Stimulated activated naive CD8-positive, alpha-beta T cell treated with anti-CD3 and anti-CD28 coated beads, Interleukin-15, Interleukin-2, amounts not matched to agents 100 ng/mL and 50 ng/mL, for 24 hours (primary cell): ENCODE results near the gene UGT2B10.
"Not testable (repeated sequence)": the region's sequence is repeated elsewhere in the genome, so short reads cannot be mapped to it uniquely, and the experiment has no call there.

Experiments used
- H3K27ac Mint-ChIP-seq: one replicate; pipeline ENCODE4 v1.8.0; 2021; ENCODE audit warnings: mild to moderate bottlenecking, mixed read lengths
- H3K27me3 Mint-ChIP-seq: one replicate; pipeline ENCODE4 v1.8.0; 2021; ENCODE audit warnings: mixed read lengths
- H3K36me3 Mint-ChIP-seq: one replicate; pipeline ENCODE4 v1.8.0; 2021; ENCODE audit warnings: low read depth, mixed read lengths
- H3K4me1 Mint-ChIP-seq: one replicate; pipeline ENCODE4 v1.8.0; 2021; ENCODE audit warnings: low read depth, mixed read lengths
- H3K4me3 Mint-ChIP-seq: one replicate; pipeline ENCODE4 v1.8.0; 2021; ENCODE audit warnings: mild to moderate bottlenecking, mixed read lengths
- H3K9me3 Mint-ChIP-seq: one replicate; pipeline ENCODE4 v1.8.0; 2021; ENCODE audit warnings: mixed read lengths

The UGT2B10 gene

GRCh38 chr4:68815617-68816409, at the start of gene UGT2B10:
UGT2B10 (plus strand) TSS chr4:68815994; CDS start chr4:68816020, 26 bp downstream.
- H3K27me3 Mint-ChIP-seq, H3K36me3 Mint-ChIP-seq, H3K27ac Mint-ChIP-seq, H3K9me3 Mint-ChIP-seq, H3K4me3 Mint-ChIP-seq, H3K4me1 Mint-ChIP-seq: not testable (repeated sequence)

- H3K27ac Mint-ChIP-seq, H3K27me3 Mint-ChIP-seq, H3K36me3 Mint-ChIP-seq, H3K4me1 Mint-ChIP-seq, H3K4me3 Mint-ChIP-seq, H3K9me3 Mint-ChIP-seq: not testable (repeated sequence)
Measured at GRCh38 chr4:68771836-68772235, 44.0 kb upstream of the UGT2B10 start.

GRCh38 chr4:68773699-68774098, 42.1 kb upstream of the UGT2B10 start:
- Mint-ChIP-seq H3K27ac (no peak overlapping the region), H3K36me3 (no peaks in the 10 kb centered on the region), H3K4me3 (no peak overlapping the region), H3K27me3 (peaks cover 4% of the 10 kb centered on the region), H3K9me3 (no peaks in the 10 kb centered on the region), H3K4me1 (no peaks in the 10 kb centered on the region)

GRCh38 chr4:68780232-68780631, 35.6 kb upstream of the UGT2B10 start:
- Mint-ChIP-seq H3K36me3 (no peaks in the 10 kb centered on the region), H3K27ac (no peak overlapping the region), H3K4me3 (no peak overlapping the region), H3K27me3 (peaks cover 7% of the 10 kb centered on the region), H3K4me1 (no peaks in the 10 kb centered on the region), H3K9me3 (peaks cover 28% of the 10 kb centered on the region)

- H3K9me3 Mint-ChIP-seq = no peaks in the 10 kb centered on the region
- H3K4me3 Mint-ChIP-seq = no peak overlapping the region
- no peaks in the 10 kb centered on the region for H3K4me1 Mint-ChIP-seq
- no peaks in the 10 kb centered on the region for H3K27me3 Mint-ChIP-seq
- H3K27ac Mint-ChIP-seq = no peak overlapping the region
- H3K36me3 Mint-ChIP-seq = no peaks in the 10 kb centered on the region
Measured at GRCh38 chr4:68797048-68797447, 18.7 kb upstream of the UGT2B10 start.

- H3K4me1 Mint-ChIP-seq = no peaks in the 10 kb centered on the region
- H3K4me3 Mint-ChIP-seq = no peak overlapping the region
- H3K27me3 Mint-ChIP-seq = no peaks in the 10 kb centered on the region
- no peaks in the 10 kb centered on the region for H3K9me3 Mint-ChIP-seq
- no peak overlapping the region for H3K27ac Mint-ChIP-seq
- no peaks in the 10 kb centered on the region for H3K36me3 Mint-ChIP-seq
Measured at GRCh38 chr4:68797618-68798017, 18.2 kb upstream of the UGT2B10 start.

- H3K9me3 Mint-ChIP-seq = peaks cover 6% of the 10 kb centered on the region
- no peaks in the 10 kb centered on the region for H3K36me3 Mint-ChIP-seq
- H3K27ac Mint-ChIP-seq = no peak overlapping the region
- no peak overlapping the region for H3K4me3 Mint-ChIP-seq
- H3K4me1 Mint-ChIP-seq = no peaks in the 10 kb centered on the region
- H3K27me3 Mint-ChIP-seq = no peaks in the 10 kb centered on the region
Measured at GRCh38 chr4:68803013-68803412, 12.8 kb upstream of the UGT2B10 start.

GRCh38 chr4:68808060-68808459, 7.7 kb upstream of the UGT2B10 start:
- no peaks in the 10 kb centered on the region for H3K4me1 Mint-ChIP-seq
- H3K4me3 Mint-ChIP-seq = no peak overlapping the region
- H3K27ac Mint-ChIP-seq = no peak overlapping the region
- H3K36me3 Mint-ChIP-seq = no peaks in the 10 kb centered on the region
- H3K27me3 Mint-ChIP-seq = no peaks in the 10 kb centered on the region
- peaks cover 6% of the 10 kb centered on the region for H3K9me3 Mint-ChIP-seq

- Mint-ChIP-seq H3K4me3 (no peak overlapping the region), H3K9me3 (peaks cover 6% of the 10 kb centered on the region), H3K4me1 (no peaks in the 10 kb centered on the region), H3K27me3 (no peaks in the 10 kb centered on the region), H3K36me3 (no peaks in the 10 kb centered on the region), H3K27ac (no peak overlapping the region)
Measured at GRCh38 chr4:68810919-68811318, 4.9 kb upstream of the UGT2B10 start.

- H3K9me3 Mint-ChIP-seq, H3K27ac Mint-ChIP-seq, H3K4me1 Mint-ChIP-seq, H3K36me3 Mint-ChIP-seq, H3K27me3 Mint-ChIP-seq, H3K4me3 Mint-ChIP-seq: not testable (repeated sequence)
Measured at GRCh38 chr4:68816410-68817265, 844 bp downstream of the UGT2B10 start.

- H3K9me3 Mint-ChIP-seq = no peaks in the 10 kb centered on the region
- H3K27ac Mint-ChIP-seq = no peak overlapping the region
- H3K4me3 Mint-ChIP-seq = no peak overlapping the region
- H3K36me3 Mint-ChIP-seq = no peaks in the 10 kb centered on the region
- no peaks in the 10 kb centered on the region for H3K4me1 Mint-ChIP-seq
- H3K27me3 Mint-ChIP-seq = no peaks in the 10 kb centered on the region
Measured at GRCh38 chr4:68817386-68817785, 1.6 kb downstream of the UGT2B10 start.

GRCh38 chr4:68818030-68818462, 2.3 kb downstream of the UGT2B10 start:
- H3K4me1 Mint-ChIP-seq = not testable (repeated sequence)

GRCh38 chr4:68831642-68832041, 15.8 kb downstream of the UGT2B10 start:
- H3K4me1 Mint-ChIP-seq = no peaks in the 10 kb centered on the region
- no peaks in the 10 kb centered on the region for H3K36me3 Mint-ChIP-seq
- H3K9me3 Mint-ChIP-seq = no peaks in the 10 kb centered on the region
- H3K4me3 Mint-ChIP-seq = no peak overlapping the region
- no peak overlapping the region for H3K27ac Mint-ChIP-seq
- no peaks in the 10 kb centered on the region for H3K27me3 Mint-ChIP-seq

More at GRCh38 chr4:68818030-68818462, 2.3 kb downstream of the UGT2B10 start:
- not testable (repeated sequence) for H3K36me3 Mint-ChIP-seq, H3K9me3 Mint-ChIP-seq, H3K4me3 Mint-ChIP-seq, H3K27ac Mint-ChIP-seq, H3K27me3 Mint-ChIP-seq

- no peak overlapping the region for H3K27ac Mint-ChIP-seq
- H3K36me3 Mint-ChIP-seq = no peaks in the 10 kb centered on the region
- no peaks in the 10 kb centered on the region for H3K27me3 Mint-ChIP-seq
- no peaks in the 10 kb centered on the region for H3K4me1 Mint-ChIP-seq
- H3K4me3 Mint-ChIP-seq = no peak overlapping the region
- H3K9me3 Mint-ChIP-seq = peaks cover 4% of the 10 kb centered on the region
Measured at GRCh38 chr4:68850293-68850692, 34.5 kb downstream of the UGT2B10 start.

GRCh38 chr4:68855771-68856170, 40.0 kb downstream of the UGT2B10 start:
- Mint-ChIP-seq H3K9me3 (peaks cover 3% of the 10 kb centered on the region), H3K27ac (no peak overlapping the region), H3K36me3 (no peaks in the 10 kb centered on the region), H3K27me3 (no peaks in the 10 kb centered on the region), H3K4me1 (no peaks in the 10 kb centered on the region), H3K4me3 (no peak overlapping the region)
